ENCODE measurements around the gene UCKL1. TPM values are rescaled to one million over a fixed set of nuclear protein-coding genes. Genes with fewer than 3 reads are reported as not detected.
"Not testable (repeated sequence)": the region's sequence is repeated elsewhere in the genome, so short reads cannot be mapped to it uniquely, and the experiment has no call there.

Gene UCKL1
- total and polyA plus RNA-seq, 3 donors from 2014 or later = 35.0 to 78.0 (median 72.6) TPM

GRCh38 chr20:63962426-63963347 lies 6.5 kb upstream of the UCKL1 start:
- no peak overlapping the region for H3K27ac ChIP-seq
- no peak for TF ChIP-seq CTCF (IDR thresholded peaks at IDR 0.05)
- no peak for TF ChIP-seq POLR2A (IDR thresholded peaks at IDR 0.05)
- H3K27me3 ChIP-seq = no peaks in the 10 kb centered on the region
- H3K36me3 ChIP-seq (ENCODE audit: low read depth, missing control alignments) = no peaks in the 10 kb centered on the region
- no peaks in the 10 kb centered on the region for H3K9me3 ChIP-seq
- no peak overlapping the region for H3K4me3 ChIP-seq
- intact Hi-C loops (cut with DNase I; ENCODE audit: low total_unique reads) = no loop called here
- H3K4me1 ChIP-seq = peaks cover 4% of the 10 kb centered on the region
- DNase-seq = no peak
- WGBS, 2 donors = 93 to 94% methylated on average over 38 to 61 of the region's 61 CpGs

- no peak for DNase-seq
- intact Hi-C loops (cut with DNase I; ENCODE audit: low total_unique reads) = no loop called here
- H3K9me3 ChIP-seq = no peaks in the 10 kb centered on the region
Observed at GRCh38 chr20:63961664-63962425, 5.6 kb upstream of the UCKL1 start.

GRCh38 chr20:63960654-63961621 lies 4.7 kb upstream of the UCKL1 start:
- H3K4me1 ChIP-seq; H3K27ac ChIP-seq; H3K9me3 ChIP-seq; H3K36me3 ChIP-seq (ENCODE audit: low read depth, missing control alignments); DNase-seq; H3K4me3 ChIP-seq; H3K27me3 ChIP-seq; intact Hi-C loops (cut with DNase I; ENCODE audit: low total_unique reads): not testable (repeated sequence)
- WGBS, 2 donors = 94% methylated on average over 6 to 13 of the region's 15 CpGs

More at GRCh38 chr20:63961664-63962425, 5.6 kb upstream of the UCKL1 start:
- no peak overlapping the region for H3K4me3 ChIP-seq
- H3K36me3 ChIP-seq (ENCODE audit: low read depth, missing control alignments) = no peaks in the 10 kb centered on the region
- no peak overlapping the region for H3K27ac ChIP-seq
- no peaks in the 10 kb centered on the region for H3K27me3 ChIP-seq
- TF ChIP-seq POLR2A (IDR thresholded peaks at IDR 0.05) (no peak), CTCF (IDR thresholded peaks at IDR 0.05) (no peak)
- H3K4me1 ChIP-seq = peaks cover 10% of the 10 kb centered on the region
- 85 to 90% methylated on average over 17 to 26 of the region's 26 CpGs for WGBS, 2 donors

- H3K27ac ChIP-seq = no peak overlapping the region
- 93 to 95% methylated on average over 7 to 17 of the region's 17 CpGs for WGBS, 2 donors
- peaks cover 18% of the 10 kb centered on the region for H3K4me1 ChIP-seq
- TF ChIP-seq POLR2A (IDR thresholded peaks at IDR 0.05) (no peak), CTCF (IDR thresholded peaks at IDR 0.05) (no peak)
- H3K27me3 ChIP-seq = no peaks in the 10 kb centered on the region
- H3K36me3 ChIP-seq (ENCODE audit: low read depth, missing control alignments) = no peaks in the 10 kb centered on the region
- DNase-seq = no peak
- intact Hi-C loops (cut with DNase I; ENCODE audit: low total_unique reads) = no loop called here
- no peaks in the 10 kb centered on the region for H3K9me3 ChIP-seq
- no peak overlapping the region for H3K4me3 ChIP-seq
Observed at GRCh38 chr20:63959699-63960075, 3.5 kb upstream of the UCKL1 start.
